Adrenal gland (tissue), 12 donors: ENCODE results near the gene UBE2D4. TPM values are rescaled to one million over a fixed set of nuclear protein-coding genes. Genes with fewer than 3 reads are reported as not detected.
A peak's percentile ranks its signal among the peaks of the same experiment; 100 is the strongest.

Source experiments
- DNase-seq, 7 donors: peaks; one replicate each; pipeline ENCODE4 v3.0.0-alpha.2; 2019 to 2020
- H3K27ac ChIP-seq, 5 donors: fragments of 200-600 bp; sonication (generic) in 4 of 5; 1 replicate in 3 of 5; 2 replicates in 2 of 5; pipeline versions ENCODE4 v1.5.1 to v1.8.0; 2016 to 2020; ENCODE audit warnings: mild to moderate bottlenecking in 1 of 5
- H3K27me3 ChIP-seq: fragments of 200-600 bp; 2 replicates; pipeline ENCODE4 v1.8.0; 2021
- H3K36me3 ChIP-seq, 2 donors: fragments of 200-600 bp; replicated peaks in 1 of 2; 1 replicate in 1 of 2; 2 replicates in 1 of 2; pipeline versions ENCODE4 v1.5.1 to v1.8.0; 2018 to 2022
- H3K4me1 ChIP-seq, 2 donors: fragments of 200-600 bp; replicated peaks in 1 of 2; 1 replicate in 1 of 2; 2 replicates in 1 of 2; pipeline versions ENCODE4 v1.5.1 to v1.8.0; 2018 to 2021
- H3K4me3 ChIP-seq, 4 donors: fragments of 200-600 bp; sonication (generic) in 3 of 4; one replicate each; pipeline ENCODE4 v1.5.1; 2016 to 2018
- H3K9me3 ChIP-seq, 3 donors: fragments of 200-600 bp; sonication (generic) in 1 of 3; replicated peaks in 1 of 3; 1 replicate in 2 of 3; 2 replicates in 1 of 3; pipeline versions ENCODE4 v1.5.1 to v1.8.0; 2016 to 2021
- POLR2A ChIP-seq, 2 donors: fragments of 450-650 bp; IDR thresholded peaks; one replicate each; pipeline ENCODE4 v1.6.1; 2017; ENCODE audit warnings: antibody characterized with exemption in 2 of 2, mild to moderate bottlenecking in 2 of 2, moderate library complexity in 1 of 2
- WGBS, 4 donors: extraction: QIAGEN DNeasy Blood & Tissue Kit in 2 of 4; methylation state at CpG; one replicate each; pipeline versions ENCODE4 v1.1.5 to v1.1.7; 2013 to 2017; 5-methylcytosine and 5-hydroxymethylcytosine counted together
- intact Hi-C, 2 donors: fragments of 100-400 bp; cut with DNase I; formaldehyde crosslinking; loops; one replicate each; pipeline versions ENCODE4 v1.14.1 to v1.15.0; 2022 to 2023
- polyA plus RNA-seq, 3 donors: library from polyadenylated mRNA; stranded (reverse); fragments of 200-250 nt in 2 of 3; fragments of 350-450 nt in 1 of 3; fragmentation: Illumina TruSeq in 1 of 3; extraction: RNeasy Lipid Tissue Mini Kit (QIAGEN cat#74804) in 1 of 3; gene quantifications; one replicate each; pipeline ENCODE4 v1.2.3, GENCODE V29; 2013 to 2014
- total RNA-seq, 9 donors: library from RNA; depleted of rRNA in 4 of 9; stranded (reverse); fragments of >200 nt in 4 of 9; fragments of 120-200 nt in 1 of 9; fragmentation: NEBNext Ultra II Directional in 1 of 9; extraction: Animal tissue kit (Norgen Biotek cat#: 25700) in 1 of 9; gene quantifications; one replicate each; pipeline versions ENCODE4 v1.1.0 to v1.2.4, GENCODE V29; 2013 to 2023
- TF ChIP-seq, protein P1 (sequence below), 6 experiments: fragments of 450-650 bp in 4 of 6; fragments of 200-600 bp in 2 of 6; sonication (generic) in 1 of 6; IDR thresholded peaks; 1 replicate in 5 of 6; 2 replicates in 1 of 6; pipeline versions ENCODE4 v1.5.1 to v1.8.0; 2016 to 2021; ENCODE audit warnings: antibody characterized with exemption in 6 of 6, mild to moderate bottlenecking in 2 of 6, moderate library complexity in 1 of 6
- donor health status: healthy with polysubstance abuse.
- donor health status: Bipolar disorder and iron deficiency.
- donor health status: DM: yes; HTN: yes; CAD: no.
- donor health status: DM: no; HTN: no; CAD: no.
- donor health status: DM: no; HTN: no; CAD: no.
- donor health status: DM: yes; HTN: yes; CAD: no.

UBE2D4 gene
- total and polyA plus RNA-seq, 12 donors: 29.1 to 76.8 (median 41.1) TPM

DNA sequence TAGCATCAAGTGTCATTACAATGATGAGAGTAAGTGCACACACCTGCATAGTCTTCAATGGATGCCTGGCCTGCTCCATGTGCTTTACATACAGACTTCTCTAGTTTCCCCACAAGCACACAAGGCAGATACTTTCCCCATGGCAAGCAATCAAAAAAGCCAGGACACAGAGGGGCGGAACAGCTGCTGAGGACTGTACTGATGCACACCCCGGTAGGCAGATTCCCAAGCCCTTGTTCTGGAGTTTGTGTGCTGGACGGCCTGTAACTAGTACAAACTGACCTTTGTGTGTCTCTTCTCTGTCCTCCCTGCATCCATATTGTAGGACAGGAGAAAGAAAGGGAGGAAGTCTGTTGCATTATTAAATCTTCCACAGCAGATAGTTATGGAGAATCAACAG lies 25.8 kb downstream of the UBE2D4 start:
- no peaks in the 10 kb centered on the region for H3K27me3 ChIP-seq
- WGBS, 4 donors: 80 to 100% (median 89%) methylated on average over 1 to 3 of the region's 3 CpGs
- no peaks in the 10 kb centered on the region for H3K9me3 ChIP-seq
- peaks cover 0 to 42% of the 10 kb centered on the region in 2 donors for H3K36me3 ChIP-seq
- no peaks in the 10 kb centered on the region for H3K4me1 ChIP-seq
- H3K27ac ChIP-seq: no peak overlapping the region
- intact Hi-C loops: no loop called here
- no peak overlapping the region for H3K4me3 ChIP-seq
- TF ChIP-seq, protein P1, sequence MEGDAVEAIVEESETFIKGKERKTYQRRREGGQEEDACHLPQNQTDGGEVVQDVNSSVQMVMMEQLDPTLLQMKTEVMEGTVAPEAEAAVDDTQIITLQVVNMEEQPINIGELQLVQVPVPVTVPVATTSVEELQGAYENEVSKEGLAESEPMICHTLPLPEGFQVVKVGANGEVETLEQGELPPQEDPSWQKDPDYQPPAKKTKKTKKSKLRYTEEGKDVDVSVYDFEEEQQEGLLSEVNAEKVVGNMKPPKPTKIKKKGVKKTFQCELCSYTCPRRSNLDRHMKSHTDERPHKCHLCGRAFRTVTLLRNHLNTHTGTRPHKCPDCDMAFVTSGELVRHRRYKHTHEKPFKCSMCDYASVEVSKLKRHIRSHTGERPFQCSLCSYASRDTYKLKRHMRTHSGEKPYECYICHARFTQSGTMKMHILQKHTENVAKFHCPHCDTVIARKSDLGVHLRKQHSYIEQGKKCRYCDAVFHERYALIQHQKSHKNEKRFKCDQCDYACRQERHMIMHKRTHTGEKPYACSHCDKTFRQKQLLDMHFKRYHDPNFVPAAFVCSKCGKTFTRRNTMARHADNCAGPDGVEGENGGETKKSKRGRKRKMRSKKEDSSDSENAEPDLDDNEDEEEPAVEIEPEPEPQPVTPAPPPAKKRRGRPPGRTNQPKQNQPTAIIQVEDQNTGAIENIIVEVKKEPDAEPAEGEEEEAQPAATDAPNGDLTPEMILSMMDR (IDR thresholded peaks at IDR 0.05): no peak
- DNase-seq: no peak

GRCh38 chr7:43953071-43953470 lies 26.8 kb downstream of the UBE2D4 start:
- Histone ChIP-seq H3K27me3 (no peaks in the 10 kb centered on the region), H3K4me3 (no peak overlapping the region), H3K36me3 (peaks cover 0 to 42% of the 10 kb centered on the region in 2 donors), H3K27ac (no peak overlapping the region), H3K9me3 (no peaks in the 10 kb centered on the region), H3K4me1 (no peaks in the 10 kb centered on the region)
- intact Hi-C loops: no loop called here
- WGBS, 4 donors: 92 to 96% (median 94%) methylated on average over 4 to 5 of the region's 5 CpGs
- DNase-seq: no peak
- TF ChIP-seq, protein P1 (IDR thresholded peaks at IDR 0.05): no peak
- no peak for TF ChIP-seq POLR2A (IDR thresholded peaks at IDR 0.05)

- peaks cover 0 to 34% of the 10 kb centered on the region in 2 donors for H3K36me3 ChIP-seq
- no peaks in the 10 kb centered on the region for H3K27me3 ChIP-seq
- DNase-seq: peak; percentile 46 to 85 (median 62)
- H3K4me1 ChIP-seq: no peaks in the 10 kb centered on the region
- intact Hi-C loops: no loop called here
- no peaks in the 10 kb centered on the region for H3K9me3 ChIP-seq
- no peak overlapping the region for H3K27ac ChIP-seq
- H3K4me3 ChIP-seq: no peak overlapping the region
- WGBS, 4 donors: 49 to 58% (median 53%) methylated on average over 3 of the region's 3 CpGs
- TF ChIP-seq, protein P1 (IDR thresholded peaks at IDR 0.05): peak; percentile 32 to 61 (median 54)
- TF ChIP-seq POLR2A (IDR thresholded peaks at IDR 0.05): no peak
Measured at GRCh38 chr7:43954524-43955228, 28.4 kb downstream of the UBE2D4 start.

DNA sequence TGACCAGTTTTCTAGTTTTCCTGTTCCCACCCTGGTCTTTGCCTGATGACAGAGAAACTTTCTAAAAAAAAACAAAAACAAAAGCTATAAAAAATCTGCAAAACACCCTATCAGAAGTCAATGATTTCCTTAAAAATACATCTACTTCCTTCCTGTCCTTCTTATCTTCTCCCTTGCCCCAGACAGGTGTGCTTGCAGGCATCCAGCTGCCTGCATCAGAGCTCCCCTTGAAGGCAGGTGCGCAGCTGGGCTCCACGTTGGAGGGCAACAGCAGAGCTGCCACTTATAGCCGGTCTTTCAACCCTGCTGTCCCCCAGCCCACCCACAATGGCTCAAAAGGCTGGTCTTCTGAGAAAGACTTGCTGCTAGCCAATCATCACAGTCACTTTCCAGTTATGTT lies 29.8 kb downstream of the UBE2D4 start:
- intact Hi-C loops: no loop called here
- no peak overlapping the region for H3K27ac ChIP-seq
- TF ChIP-seq POLR2A (IDR thresholded peaks at IDR 0.05): no peak
- TF ChIP-seq, protein P1 (IDR thresholded peaks at IDR 0.05): no peak
- DNase-seq: no peak
- no peaks in the 10 kb centered on the region for H3K9me3 ChIP-seq
- peaks cover 0 to 24% of the 10 kb centered on the region in 2 donors for H3K36me3 ChIP-seq
- H3K27me3 ChIP-seq: no peaks in the 10 kb centered on the region
- H3K4me3 ChIP-seq: no peak overlapping the region
- H3K4me1 ChIP-seq: no peaks in the 10 kb centered on the region
- 73 to 82% (median 76%) methylated on average over 3 of the region's 3 CpGs for WGBS, 4 donors
